ENCODE data around the gene KRT17. TPM values are rescaled to one million over a fixed set of nuclear protein-coding genes. Genes with fewer than 3 reads are reported as not detected.

The KRT17 gene
- total RNA-seq, 1 donor from 2014 or later = 258 TPM

GRCh38 chr17:41638941-41639340 lies 14.6 kb upstream of the KRT17 start:
- no peak for TF ChIP-seq CTCF (IDR thresholded peaks at IDR 0.05)

GRCh38 chr17:41638194-41638593 lies 13.8 kb upstream of the KRT17 start:
- Mint-ChIP-seq H3K9me3 (ENCODE audit: low read depth) (no peaks in the 10 kb centered on the region), H3K27me3 (ENCODE audit: low read depth) (no peaks in the 10 kb centered on the region), H3K4me1 (ENCODE audit: low read depth) (peaks cover 9% of the 10 kb centered on the region), H3K27ac (ENCODE audit: unreplicated experiment) (no peak overlapping the region), H3K36me3 (ENCODE audit: low read depth) (no peaks in the 10 kb centered on the region), H3K4me3 (ENCODE audit: unreplicated experiment) (no peak overlapping the region)
- no peak for DNase-seq (ENCODE audit: low spot score)
- no peak for TF ChIP-seq CTCF (IDR thresholded peaks at IDR 0.05)

More at GRCh38 chr17:41638941-41639340, 14.6 kb upstream of the KRT17 start:
- no peak for DNase-seq (ENCODE audit: low spot score)
- H3K4me1 Mint-ChIP-seq (ENCODE audit: low read depth) = peaks cover 9% of the 10 kb centered on the region
- no peaks in the 10 kb centered on the region for H3K36me3 Mint-ChIP-seq (ENCODE audit: low read depth)
- no peaks in the 10 kb centered on the region for H3K27me3 Mint-ChIP-seq (ENCODE audit: low read depth)
- H3K9me3 Mint-ChIP-seq (ENCODE audit: low read depth) = no peaks in the 10 kb centered on the region
- H3K27ac Mint-ChIP-seq (ENCODE audit: unreplicated experiment) = no peak overlapping the region
- no peak overlapping the region for H3K4me3 Mint-ChIP-seq (ENCODE audit: unreplicated experiment)

- TF ChIP-seq CTCF (IDR thresholded peaks at IDR 0.05) = no peak
- no peak overlapping the region for H3K4me3 Mint-ChIP-seq (ENCODE audit: unreplicated experiment)
- H3K4me1 Mint-ChIP-seq (ENCODE audit: low read depth) = peaks cover 9% of the 10 kb centered on the region
- no peak overlapping the region for H3K27ac Mint-ChIP-seq (ENCODE audit: unreplicated experiment)
- H3K9me3 Mint-ChIP-seq (ENCODE audit: low read depth) = no peaks in the 10 kb centered on the region
- no peak for DNase-seq (ENCODE audit: low spot score)
- no peaks in the 10 kb centered on the region for H3K27me3 Mint-ChIP-seq (ENCODE audit: low read depth)
- no peaks in the 10 kb centered on the region for H3K36me3 Mint-ChIP-seq (ENCODE audit: low read depth)
Measured at GRCh38 chr17:41636652-41637051, 12.3 kb upstream of the KRT17 start.

- no peak for TF ChIP-seq CTCF (IDR thresholded peaks at IDR 0.05)
- Mint-ChIP-seq H3K27me3 (ENCODE audit: low read depth) (no peaks in the 10 kb centered on the region), H3K4me3 (ENCODE audit: unreplicated experiment) (no peak overlapping the region), H3K9me3 (ENCODE audit: low read depth) (no peaks in the 10 kb centered on the region), H3K36me3 (ENCODE audit: low read depth) (no peaks in the 10 kb centered on the region), H3K27ac (ENCODE audit: unreplicated experiment) (peak overlapping the region; percentile 22), H3K4me1 (ENCODE audit: low read depth) (peaks cover 9% of the 10 kb centered on the region)
- DNase-seq (ENCODE audit: low spot score) = no peak
Measured at GRCh38 chr17:41635121-41636097, 11.0 kb upstream of the KRT17 start.

- H3K4me3 Mint-ChIP-seq (ENCODE audit: unreplicated experiment) = no peak overlapping the region
- DNase-seq (ENCODE audit: low spot score) = no peak
- H3K9me3 Mint-ChIP-seq (ENCODE audit: low read depth) = no peaks in the 10 kb centered on the region
- peaks cover 9% of the 10 kb centered on the region for H3K4me1 Mint-ChIP-seq (ENCODE audit: low read depth)
- H3K36me3 Mint-ChIP-seq (ENCODE audit: low read depth) = no peaks in the 10 kb centered on the region
- no peaks in the 10 kb centered on the region for H3K27me3 Mint-ChIP-seq (ENCODE audit: low read depth)
- no peak for TF ChIP-seq CTCF (IDR thresholded peaks at IDR 0.05)
- H3K27ac Mint-ChIP-seq (ENCODE audit: unreplicated experiment) = no peak overlapping the region
Measured at GRCh38 chr17:41634639-41635038, 10.3 kb upstream of the KRT17 start.

All from chondrocyte (in vitro differentiated cells).